AG20443 (cell line): ENCODE measurements around the gene POLG2.
A peak's percentile ranks its signal among the peaks of the same experiment; 100 is the strongest.
"Not testable (repeated sequence)": the region's sequence is repeated elsewhere in the genome, so short reads cannot be mapped to it uniquely, and the experiment has no call there.

ENCODE experiments used
- DNase-seq: peaks from one replicate; pipeline ENCODE4 v3.0.0; 2012; ENCODE audit warnings: low spot score, mixed read lengths

POLG2 gene

DNA sequence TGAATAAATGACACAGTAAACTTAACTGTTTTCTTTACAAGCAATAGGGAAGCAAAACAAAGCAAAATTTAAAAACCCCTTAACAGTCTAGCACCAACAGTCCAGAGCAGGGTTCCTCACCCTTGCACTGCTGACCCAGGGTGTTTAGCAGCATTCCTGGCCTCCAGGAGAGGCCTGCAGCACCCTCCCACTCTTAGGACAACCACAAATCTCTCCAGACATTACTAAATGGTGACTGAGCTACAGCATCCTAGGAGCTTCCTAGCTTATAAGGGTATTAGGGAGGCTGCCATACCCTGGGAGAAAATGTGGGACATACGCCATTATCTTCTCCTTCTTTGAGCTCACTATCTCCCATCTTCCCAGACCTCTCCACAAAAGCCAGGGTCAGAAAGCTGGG lies 15.9 kb downstream of the POLG2 start:
- DNase-seq, result no peak

DNA sequence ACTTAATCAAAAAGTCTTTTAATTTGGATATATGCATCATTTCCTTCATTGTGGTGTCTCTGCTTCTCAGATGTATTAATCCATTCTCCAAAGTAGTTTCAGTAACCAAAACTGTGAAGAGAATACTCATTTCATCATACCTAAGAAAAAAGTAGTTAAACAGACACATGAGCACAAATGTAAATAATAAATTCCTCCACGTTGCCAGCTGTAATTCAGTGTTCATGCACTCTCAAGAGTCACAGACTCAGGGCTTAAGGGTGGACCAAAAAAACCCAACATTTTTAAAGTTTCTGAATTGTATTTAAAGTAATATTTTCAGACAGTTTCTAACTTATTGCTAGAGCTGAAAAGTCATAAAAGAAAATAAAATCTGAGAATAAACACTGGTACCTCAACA lies 19.0 kb downstream of the POLG2 start:
- no peak for DNase-seq

DNA sequence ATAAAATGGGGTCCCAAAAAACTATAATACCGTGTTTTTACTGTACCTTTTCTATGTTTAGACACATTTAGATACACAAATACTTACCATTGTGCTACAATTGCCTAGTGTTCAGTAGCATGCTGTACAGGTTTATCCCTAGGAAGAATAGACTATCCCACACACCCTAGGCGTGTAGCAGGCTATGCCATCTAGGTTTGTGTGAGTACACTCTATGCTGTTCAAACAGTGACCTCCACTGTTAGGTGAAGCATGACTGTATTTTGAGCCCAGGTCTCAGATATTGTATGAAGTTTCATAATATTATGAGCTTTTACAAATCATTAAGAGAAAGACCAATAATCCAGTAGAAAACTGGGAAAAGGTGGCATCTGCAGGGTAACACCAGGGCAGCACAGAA lies 24.3 kb downstream of the POLG2 start:
- no peak for DNase-seq

DNA sequence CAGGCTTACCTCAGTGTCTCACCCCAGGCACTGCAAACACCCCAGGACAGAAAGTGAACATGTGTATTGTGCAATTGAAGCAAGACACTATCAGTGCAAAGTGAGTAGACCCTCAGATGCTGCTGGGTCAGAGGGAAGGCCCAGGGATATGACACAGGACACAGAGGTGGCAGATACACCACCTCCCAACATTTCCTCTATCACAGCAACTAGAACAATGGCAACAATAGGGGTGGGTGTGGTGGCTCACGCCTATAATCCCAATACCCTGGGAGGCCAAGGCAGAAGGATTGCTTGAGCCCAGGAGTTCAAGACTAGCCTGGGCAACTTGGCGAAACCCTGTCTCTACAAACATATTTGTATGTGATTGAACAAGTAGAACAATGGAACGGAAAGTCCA lies 25.4 kb downstream of the POLG2 start:
- DNase-seq, result no peak

DNA sequence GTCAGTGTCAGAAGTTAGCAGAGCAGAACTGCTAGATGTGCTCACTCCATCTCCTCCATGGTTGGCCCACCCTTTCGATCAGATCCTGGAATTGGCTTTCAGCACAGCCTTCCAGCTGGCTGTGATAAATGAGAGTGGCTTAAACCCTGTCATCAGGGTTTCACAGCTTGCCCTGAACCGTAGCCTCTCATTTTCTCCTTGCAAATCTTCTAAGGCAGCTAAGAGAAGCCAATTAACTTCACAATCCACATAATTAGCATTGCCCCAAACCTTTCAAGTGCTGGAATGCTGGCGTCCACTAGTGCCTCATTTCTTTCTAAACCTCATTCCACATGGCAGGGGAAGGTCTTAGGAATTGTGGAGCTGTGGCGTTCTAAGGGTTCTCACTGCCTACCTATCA lies 26.2 kb downstream of the POLG2 start:
- no peak for DNase-seq

DNA sequence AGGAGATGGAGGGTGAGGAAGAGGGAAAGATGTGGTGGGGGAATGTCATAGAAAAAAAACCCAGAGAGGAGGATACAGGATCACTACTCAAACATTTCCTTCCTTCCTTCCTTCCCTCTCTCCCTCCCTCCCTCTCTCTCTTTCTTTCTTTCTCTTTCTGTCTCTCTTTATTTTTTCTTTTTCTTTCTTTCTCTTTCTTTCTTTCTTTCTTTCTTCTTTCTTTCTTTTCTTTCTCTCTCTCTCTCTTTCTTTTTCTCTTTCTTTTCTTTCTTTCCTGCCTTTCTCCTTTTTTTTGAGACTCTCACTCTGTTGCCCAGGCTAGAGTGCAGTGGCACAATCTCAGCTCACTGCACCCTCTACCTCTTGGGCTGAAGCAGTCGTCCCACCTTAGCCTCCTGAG lies 30.0 kb downstream of the POLG2 start:
- not testable (repeated sequence) for DNase-seq

DNA sequence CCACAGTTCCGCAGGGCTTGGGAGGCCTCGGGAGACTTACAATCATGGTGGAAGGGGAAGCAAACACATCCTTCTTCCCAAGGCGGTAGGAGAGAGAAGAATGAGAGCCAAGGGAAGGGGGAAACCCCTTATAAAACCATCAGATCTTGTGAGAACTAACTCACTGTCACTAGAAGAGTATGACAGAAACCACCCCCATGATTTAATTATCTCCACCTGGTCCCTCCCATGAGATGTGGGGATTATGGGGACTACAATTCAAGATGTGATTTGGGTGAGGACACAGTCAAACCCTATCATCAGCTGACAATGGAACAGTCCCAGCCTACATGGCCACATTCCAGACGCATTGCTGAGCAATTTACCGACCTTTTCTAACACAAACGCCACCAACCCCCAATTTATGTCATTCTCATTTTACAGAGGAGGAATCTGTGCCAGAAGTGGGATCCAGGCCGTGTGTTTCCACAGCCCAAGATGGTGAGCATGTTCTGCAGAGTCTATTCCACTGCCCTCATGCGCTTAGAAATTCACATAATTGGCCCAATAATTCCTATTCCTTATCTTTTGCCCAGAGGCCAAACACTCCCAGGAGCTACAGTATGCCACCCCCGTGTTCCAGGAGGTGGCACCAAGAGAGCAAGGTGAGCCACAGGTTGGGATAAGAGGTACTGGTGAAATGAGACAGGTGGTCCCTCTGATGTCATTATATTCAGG lies 30.7 kb downstream of the POLG2 start:
- DNase-seq, result no peak

DNA sequence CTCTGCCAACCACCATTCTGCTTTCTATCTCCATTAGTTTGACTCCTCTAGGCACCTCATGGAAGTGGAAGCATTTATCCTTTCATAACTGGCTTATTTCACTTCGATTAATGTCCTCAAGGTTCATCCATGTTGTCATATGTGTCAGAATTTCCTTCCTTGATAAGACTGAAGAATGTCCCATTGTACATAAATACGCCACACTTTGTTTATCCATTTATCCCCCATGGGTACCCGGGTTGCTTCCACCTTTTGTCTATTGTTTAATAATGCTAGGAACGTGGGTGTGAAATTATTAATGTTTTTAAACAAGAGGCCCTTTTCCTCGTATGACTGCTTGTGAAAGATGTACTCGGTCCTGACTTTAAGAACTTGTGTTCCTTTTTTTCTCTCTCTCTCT lies 35.1 kb downstream of the POLG2 start:
- no peak for DNase-seq

DNA sequence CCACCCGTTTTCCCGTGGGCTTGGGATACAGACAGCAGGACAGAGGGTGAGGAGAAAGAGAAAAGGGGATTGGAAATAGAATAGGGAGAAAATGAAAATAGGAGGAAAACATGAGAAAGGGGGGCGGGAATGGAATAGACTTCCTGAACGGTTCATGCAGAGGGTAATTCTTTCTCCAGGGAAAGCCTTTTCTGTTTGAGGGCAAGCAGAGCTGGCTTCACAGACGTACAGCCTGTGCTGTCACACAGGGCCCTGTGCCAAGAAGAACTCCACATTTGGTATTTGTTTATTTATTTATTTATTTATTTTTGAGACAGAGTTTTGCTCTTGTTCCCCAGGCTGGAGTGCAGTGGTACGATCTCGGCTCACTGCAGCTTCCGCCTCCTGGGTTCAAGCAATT lies 35.9 kb downstream of the POLG2 start:
- no peak for DNase-seq

DNA sequence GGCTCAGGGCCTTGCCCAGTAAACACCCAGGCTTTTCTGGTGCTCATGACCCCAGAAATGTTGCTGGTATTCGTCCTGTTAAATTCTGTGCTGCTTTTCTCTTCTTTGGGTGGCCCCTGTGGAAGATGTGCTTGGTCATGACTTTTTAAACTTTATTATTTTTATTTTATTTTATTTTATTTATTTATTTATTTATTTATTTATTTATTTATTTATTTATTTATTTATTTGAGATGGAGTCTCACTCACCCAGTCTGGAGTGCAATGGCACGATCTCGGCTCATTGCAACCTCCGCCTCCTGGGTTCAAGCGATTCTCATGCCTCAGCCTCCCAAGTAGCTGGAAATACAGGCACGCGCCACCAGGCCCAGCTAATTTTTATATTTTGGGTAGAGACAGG lies 37.0 kb downstream of the POLG2 start:
- DNase-seq, result not testable (repeated sequence)

DNA sequence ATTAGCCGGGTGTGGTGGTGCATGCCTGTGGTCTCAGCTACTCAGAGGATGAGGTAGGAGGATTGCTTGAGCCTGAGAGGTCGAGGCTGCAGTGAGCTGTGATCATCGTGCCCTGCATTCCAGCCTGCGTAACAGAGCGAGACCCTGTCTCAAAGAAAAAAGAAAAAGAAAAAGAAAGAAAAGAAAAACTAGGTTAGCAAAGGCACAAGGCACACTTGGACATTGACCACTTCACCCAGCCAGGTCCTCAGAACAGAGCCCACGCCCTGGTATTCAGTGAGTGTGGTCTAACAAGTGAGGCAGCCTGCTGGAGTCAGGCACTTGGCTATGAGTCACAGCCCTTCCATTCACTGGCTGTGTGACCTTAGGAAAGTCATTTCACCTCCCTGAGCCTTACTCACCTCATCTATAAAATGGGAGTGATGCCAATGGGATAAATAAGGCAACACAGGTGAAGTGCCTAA lies 37.5 kb downstream of the POLG2 start:
- DNase-seq, result peak; percentile 72

DNA sequence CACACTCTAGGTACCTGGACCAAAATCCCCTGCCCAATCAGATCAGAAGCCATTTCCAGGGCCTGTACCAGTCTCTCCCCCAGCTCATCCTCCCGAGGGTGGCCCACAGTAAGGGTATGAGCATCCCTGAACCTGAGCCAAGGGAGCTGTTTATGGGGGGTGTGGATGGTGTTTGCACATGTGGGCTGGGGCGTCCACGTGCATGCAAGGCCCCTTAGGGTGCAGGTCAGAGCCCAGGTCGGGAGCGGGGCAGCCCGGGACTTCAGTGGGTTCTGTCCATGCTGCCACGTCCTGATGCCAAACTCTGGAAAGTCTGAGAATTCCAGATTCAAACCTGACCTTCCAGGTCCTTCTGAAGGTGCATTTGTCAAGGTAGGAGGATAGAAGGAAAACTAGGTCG lies 38.1 kb downstream of the POLG2 start:
- DNase-seq, result no peak

DNA sequence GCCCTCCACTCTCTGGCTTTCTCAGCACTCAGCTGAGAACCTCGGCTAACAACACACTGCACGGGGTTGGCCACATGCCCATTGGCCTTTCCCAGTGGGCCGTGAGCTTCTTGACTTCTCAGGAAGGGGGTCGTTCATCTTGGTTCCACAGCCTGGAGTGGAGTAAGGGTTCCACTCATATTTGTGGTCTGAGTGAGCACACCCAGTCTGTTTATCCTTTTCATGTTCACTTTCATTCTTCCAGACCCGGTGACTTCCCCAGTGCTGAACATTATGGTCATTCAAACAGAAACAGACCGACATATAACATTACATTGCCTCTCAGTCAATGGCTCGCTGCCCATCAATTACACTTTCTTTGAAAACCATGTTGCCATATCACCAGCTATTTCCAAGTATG lies 39.7 kb downstream of the POLG2 start:
- no peak for DNase-seq

DNA sequence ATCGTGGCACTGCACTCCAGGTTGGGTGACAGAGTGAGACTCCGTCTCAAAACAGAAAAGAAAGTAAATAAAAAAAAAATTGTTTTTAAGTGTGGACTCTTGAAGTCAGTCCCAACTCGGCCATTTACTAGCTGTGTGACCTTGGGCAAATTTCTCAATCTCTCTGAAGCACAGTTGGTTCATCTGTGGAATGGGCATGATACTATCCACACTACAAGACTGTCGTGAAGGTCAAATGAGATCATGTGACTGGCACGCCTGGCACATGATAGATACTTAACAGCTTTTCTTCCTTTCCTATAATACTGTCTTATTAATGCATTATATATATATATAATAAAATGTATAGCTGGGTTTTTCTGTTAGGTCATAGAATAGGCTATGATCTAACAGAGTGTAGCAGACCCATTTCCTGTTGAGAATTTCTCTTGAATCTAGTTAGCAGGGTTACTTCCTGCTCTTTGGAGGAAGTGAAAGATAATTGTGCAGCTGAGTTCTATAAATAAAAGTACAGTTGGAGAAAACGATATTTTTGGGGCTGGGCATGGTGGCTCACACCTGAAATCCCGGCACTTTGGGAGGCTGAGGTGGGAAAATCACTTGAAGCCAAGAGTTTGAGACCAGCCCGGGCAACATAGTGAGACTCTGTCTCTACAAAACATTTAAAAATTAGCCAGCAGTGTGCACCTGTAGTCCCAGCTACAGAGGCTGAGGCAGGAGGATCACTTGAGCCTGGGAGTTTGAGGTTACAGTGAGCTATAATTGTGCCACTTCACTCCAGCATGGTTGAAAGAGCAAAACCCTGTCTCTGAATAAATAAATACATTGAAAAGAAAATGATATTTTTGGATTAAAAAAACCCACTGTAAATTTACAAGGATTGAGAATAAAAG lies 40.6 kb downstream of the POLG2 start:
- DNase-seq, result no peak

DNA sequence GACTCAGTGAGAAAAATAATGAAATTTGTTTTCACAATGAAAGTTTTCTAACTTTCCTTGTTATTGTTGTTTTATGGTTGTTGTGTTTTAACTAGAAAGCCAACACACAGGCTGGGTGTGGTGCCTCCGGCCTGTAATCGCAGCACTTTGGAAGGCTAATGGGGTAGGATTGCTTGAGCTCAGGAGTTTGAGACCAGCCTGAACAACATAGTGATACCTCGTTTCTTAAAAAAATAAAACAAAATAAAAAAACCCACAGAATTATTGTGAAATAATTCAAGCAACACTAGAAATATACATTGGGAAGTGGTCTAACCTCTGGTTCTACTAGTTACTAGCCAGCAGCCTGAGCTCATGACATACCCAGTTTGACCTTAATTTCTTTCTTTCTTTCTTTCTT lies 47.3 kb downstream of the POLG2 start:
- no peak for DNase-seq

DNA sequence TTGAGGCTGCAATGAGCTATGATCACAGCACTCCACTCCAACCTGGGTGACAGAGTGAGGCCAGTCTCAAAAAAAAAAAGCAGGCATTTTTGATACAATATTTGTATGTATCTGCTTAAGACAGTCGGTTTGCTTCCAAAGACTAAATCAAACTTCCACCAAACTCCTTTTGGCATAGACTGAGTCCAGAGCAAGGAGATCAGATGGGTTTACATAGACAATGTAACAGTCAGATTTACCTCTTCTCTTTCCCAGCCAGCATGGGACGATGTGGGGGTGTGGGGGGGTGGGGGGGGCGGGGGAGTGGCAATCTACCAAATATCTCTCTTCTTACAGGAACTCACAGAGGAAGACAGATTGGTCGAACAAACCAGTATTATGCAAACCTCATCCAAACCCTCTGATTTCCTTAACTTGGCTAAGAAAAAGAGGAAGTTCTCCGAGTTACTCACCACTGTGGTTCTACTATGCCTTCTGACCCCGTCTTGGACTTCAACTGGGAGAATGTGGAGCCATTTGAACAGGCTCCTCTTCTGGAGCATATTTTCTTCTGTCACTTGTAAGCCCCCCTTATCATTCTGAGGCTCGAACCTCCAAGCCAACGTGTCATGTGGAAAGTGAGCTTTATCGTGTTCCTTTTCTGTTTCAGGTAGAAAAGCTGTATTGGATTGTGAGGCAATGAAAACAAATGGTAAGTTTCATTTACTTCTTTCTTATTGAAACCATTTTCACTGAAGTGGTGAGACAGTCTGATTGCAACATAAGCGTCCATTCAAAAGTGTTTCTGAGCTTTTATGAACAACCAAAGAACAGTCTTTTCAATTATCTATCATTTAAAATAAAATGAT lies 48.0 kb downstream of the POLG2 start, which contains the start of gene MILR1:
MILR1 (plus strand) TSS at position 451 of the 848 bp plus-strand sequence; CDS start at position 505, 54 bp downstream.
- peak; percentile 82 for DNase-seq

DNA sequence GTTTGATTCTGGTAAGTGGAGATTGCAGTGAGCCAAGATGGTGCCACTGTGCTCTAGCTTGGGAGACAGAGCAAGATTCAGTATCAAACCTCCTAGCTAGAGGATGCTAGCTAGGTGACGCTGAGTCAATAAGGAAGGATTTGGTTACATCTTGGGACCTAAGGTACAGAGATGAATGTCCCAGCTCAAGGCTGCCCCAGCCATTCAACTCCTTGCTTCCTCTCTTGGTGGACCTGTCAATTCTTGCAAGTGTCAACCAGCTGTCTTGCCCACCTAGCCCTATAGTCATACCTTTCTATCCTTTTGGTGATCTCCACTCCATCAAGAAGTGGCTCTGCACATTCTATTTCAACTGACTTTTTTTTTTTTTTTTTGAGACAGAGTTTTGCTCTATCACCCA lies 49.3 kb downstream of the POLG2 start:
- DNase-seq, result no peak

DNA sequence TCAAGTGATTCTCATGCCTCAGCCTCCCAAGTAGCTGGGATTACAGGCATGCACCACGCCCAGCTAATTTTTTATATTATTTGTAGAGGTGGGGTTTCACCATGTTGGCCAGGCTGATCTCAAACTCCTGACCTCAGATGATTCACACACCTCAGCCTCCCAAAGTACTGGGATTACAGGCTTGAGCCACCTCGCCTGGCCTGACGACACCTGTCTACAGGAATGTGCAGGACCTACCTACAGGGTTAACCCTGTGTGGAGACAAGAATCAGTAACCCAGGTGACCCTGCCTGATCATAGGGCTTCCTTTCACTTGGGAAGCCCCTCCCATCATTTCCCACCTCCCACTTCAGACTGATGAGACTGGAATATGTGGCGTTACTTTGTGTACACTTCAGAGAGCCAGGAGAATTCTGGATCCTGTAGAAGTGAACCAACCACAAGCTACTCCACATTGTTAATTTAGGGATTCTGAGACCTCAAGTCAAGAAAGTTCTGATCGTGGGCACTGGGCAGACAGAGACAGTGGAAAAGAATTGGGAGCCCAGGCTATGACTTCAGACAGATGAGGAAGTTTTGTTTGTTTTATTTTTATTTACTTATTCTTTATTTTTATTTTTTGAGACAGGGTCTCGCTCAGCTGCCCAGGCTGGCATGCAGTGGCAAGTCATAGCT lies 53.6 kb downstream of the POLG2 start:
- no peak for DNase-seq

DNA sequence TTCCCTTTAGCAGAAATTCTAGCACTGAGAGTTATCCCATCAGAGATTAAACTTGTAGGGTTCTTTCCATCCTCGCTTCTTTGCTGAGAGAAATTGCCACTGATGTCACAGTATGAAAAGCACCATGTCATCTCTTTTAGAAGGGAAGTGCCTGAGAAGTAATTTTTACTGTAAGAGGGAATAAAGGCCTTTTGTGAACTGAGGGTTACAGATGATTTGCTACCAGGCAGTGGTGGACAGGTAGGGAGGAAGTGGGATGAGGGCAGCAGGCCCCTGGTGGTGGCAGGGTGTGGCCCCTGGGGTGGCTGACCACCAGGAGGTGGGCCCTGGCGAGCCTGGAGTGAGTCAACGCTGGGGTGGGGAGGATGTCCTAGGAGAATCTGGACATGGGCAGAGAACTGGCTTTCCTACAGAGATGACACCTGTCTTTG lies 54.3 kb downstream of the POLG2 start:
- no peak for DNase-seq

DNA sequence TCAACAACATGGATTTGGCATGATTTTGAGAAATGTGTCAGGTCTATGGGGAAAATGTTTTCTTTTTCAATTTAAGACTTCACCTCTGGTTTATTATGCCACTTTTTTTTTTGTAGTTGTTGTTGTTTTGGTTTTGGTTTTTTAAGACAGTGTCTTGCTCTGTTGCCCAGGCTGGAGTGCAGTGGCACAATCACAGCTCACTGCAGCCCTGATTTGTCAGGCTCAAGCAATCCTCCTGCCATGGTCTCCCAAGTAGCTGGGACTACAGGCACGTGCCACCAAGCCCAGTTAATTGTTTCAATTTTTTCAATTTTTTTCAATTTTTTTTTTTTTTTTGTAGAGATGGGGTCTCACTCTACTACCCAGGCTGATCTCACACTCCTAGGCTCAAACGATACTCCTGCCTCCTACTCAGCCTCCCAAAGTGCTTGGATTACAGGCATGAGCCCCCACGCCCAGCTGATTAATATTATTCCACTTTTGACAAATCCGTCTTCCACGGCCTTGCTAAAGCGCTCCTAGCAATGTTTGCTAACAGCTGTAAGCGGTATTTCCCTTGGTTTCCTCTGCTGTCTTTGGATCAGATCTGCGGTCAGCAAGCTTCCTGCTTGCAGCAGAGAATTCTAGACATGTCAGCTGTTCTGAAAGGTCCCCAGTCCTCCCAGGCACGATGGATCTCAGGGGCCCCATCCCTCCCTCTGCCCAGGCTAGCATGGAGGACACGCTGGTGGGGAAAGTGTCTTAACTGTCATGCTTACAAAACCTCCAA lies 54.9 kb downstream of the POLG2 start:
- DNase-seq, result peak; percentile 37

DNA sequence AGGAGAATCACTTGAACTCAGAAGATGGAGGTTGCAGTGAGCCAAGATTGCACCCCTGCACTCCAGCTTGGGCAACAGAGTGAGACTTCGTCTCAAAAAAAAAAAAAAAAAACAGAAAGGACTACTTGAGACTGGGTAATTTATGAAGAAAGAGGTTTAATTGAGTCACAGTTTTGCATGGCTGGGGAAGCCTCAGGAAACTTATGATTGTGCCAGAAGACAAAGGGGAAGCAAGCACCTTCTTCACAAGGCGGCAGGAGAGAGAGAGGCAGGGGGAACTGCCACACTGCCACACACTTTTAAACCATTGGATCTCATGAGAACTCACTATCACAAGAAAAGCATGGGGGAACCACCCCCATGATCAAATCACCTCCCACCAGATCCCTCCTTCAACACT lies 56.9 kb downstream of the POLG2 start:
- no peak for DNase-seq
